GM12892 (cell line): Measurements from ENCODE around the gene MTA2.

Experiments used
- POLR2A ChIP-seq: IDR thresholded peaks from 2 replicates; pipeline ENCODE4 v1.6.1; 2011; ENCODE audit warnings: low read depth, low read length, control low read depth
- POLR2AphosphoS5 ChIP-seq: IDR thresholded peaks from 2 replicates; pipeline ENCODE4 v1.6.1; 2011; ENCODE audit warnings: low read depth, low read length, control low read depth
- TAF1 ChIP-seq: IDR thresholded peaks from 2 replicates; pipeline ENCODE4 v1.6.1; 2011; ENCODE audit warnings: low read depth, mild to moderate bottlenecking, control low read depth, low read length, borderline replicate concordance

DNA sequence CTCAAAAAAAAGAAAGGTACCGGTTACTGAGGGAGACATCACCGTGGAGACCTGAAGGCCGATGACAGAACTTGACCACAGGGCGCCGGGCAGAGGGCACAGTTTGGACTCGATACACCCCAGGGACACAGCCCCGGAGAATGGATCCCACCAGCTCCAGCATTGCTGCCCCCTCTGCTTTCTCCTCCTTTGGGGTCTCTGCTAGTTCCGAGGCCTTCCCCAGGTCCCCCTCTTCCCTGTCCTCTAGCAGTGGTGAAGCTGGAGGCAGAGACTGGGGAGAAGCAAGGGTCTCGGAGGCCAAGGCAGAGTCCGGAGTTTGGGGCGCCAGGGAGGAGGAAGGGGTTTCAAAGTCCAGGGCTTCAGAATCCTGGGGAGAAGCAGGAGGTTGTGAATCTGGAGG is 23.1 kb downstream of the MTA2 start:
- no peak for TF ChIP-seq TAF1
- no peak for TF ChIP-seq POLR2AphosphoS5
- TF ChIP-seq POLR2A: no peak
